H1 (cell line): ENCODE results near the gene SLC9A4. TPM values are rescaled to one million over a fixed set of nuclear protein-coding genes. Genes with fewer than 3 reads are reported as not detected.

Source experiments
- CTCF ChIA-PET: fragments of 300-600 bp; sonication (Branson Sonifier 250); formaldehyde crosslinking; loops from one replicate; lab custom pipeline; 2021; ENCODE audit not compliant: partially characterized antibody; lab: Charles Lee
- POLR2A ChIA-PET: fragments of 300-600 bp; sonication (Branson Sonifier 250); formaldehyde crosslinking; loops from one replicate; lab custom pipeline; 2021; ENCODE audit warnings: inconsistent platforms; ENCODE audit not compliant: partially characterized antibody; lab: Charles Lee
- DNase-seq, 2 experiments: peaks; one replicate each; pipeline versions ENCODE4 v3.0.0 to v3.0.0-alpha.2; 2010 to 2022; ENCODE audit warnings: low spot score in 2 of 2, low read depth in 1 of 2, mixed read lengths in 1 of 2
- FAIRE-seq: peaks from 2 replicates; lab custom pipeline; 2011; peaks lifted over from hg19 to GRCh38; lab: Jason Lieb, UNC
- H2AFZ ChIP-seq: 2 replicates; pipeline ENCODE4 v1.8.1; 2012; ENCODE audit warnings: low read length, inconsistent platforms
- H2AK5ac ChIP-seq: 2 replicates; pipeline ENCODE4 v1.6.1; 2013; ENCODE audit warnings: low read depth, low read length
- H2BK120ac ChIP-seq: replicated peaks from 2 replicates; pipeline ENCODE3; 2013; ENCODE audit warnings: low read depth, low read length, inconsistent platforms
- H2BK12ac ChIP-seq: 2 replicates; pipeline ENCODE4 v1.6.1; 2013; ENCODE audit warnings: low read depth, low read length
- H2BK15ac ChIP-seq: 2 replicates; pipeline ENCODE4 v1.6.1; 2013; ENCODE audit warnings: low read length
- H2BK20ac ChIP-seq: 2 replicates; pipeline ENCODE4 v1.6.1; 2013; ENCODE audit warnings: low read length
- H2BK5ac ChIP-seq: 2 replicates; pipeline ENCODE4 v1.6.1; 2013; ENCODE audit warnings: low read depth, low read length
- H3K14ac ChIP-seq: 2 replicates; pipeline ENCODE4 v1.6.1; 2013; ENCODE audit warnings: inconsistent platforms; ENCODE audit not compliant: insufficient read length
- H3K18ac ChIP-seq: 2 replicates; pipeline ENCODE4 v1.6.1; 2013; ENCODE audit warnings: low read length; ENCODE audit errors: extremely low read depth
- H3K23ac ChIP-seq: 2 replicates; pipeline ENCODE4 v1.6.1; 2013; ENCODE audit warnings: inconsistent platforms; ENCODE audit not compliant: insufficient read length
- H3K23me2 ChIP-seq: 2 replicates; pipeline ENCODE4 v1.6.1; 2013; ENCODE audit warnings: low read depth, low read length
- H3K27ac ChIP-seq: 2 replicates; pipeline ENCODE4 v1.6.1; 2011; ENCODE audit warnings: low read depth, low read length, inconsistent platforms
- H3K27me3 ChIP-seq, 4 experiments: replicated peaks in 1 of 4; 1 replicate in 1 of 4; 2 replicates in 3 of 4; pipeline versions ENCODE4 v1.6.1 to v1.8.1; 2011 to 2013; ENCODE audit warnings: low read length in 3 of 4, mild to moderate bottlenecking in 3 of 4, inconsistent platforms in 2 of 4, mixed read lengths in 2 of 4, moderate library complexity in 1 of 4; ENCODE audit not compliant: control insufficient read depth in 3 of 4, insufficient read depth in 3 of 4; ENCODE audit errors: extremely low read depth in 1 of 4
- H3K36me3 ChIP-seq, 4 experiments: 2 replicates each; pipeline versions ENCODE4 v1.6.1 to v1.8.1; 2011 to 2013; ENCODE audit warnings: mild to moderate bottlenecking in 4 of 4, low read length in 3 of 4, moderate library complexity in 2 of 4, control low read depth in 1 of 4, inconsistent platforms in 1 of 4; ENCODE audit not compliant: insufficient read depth in 4 of 4, control insufficient read depth in 2 of 4
- H3K4ac ChIP-seq: replicated peaks from 2 replicates; pipeline ENCODE3; 2013; ENCODE audit warnings: low read length, low read depth, mixed read lengths, inconsistent platforms; ENCODE audit not compliant: insufficient read length
- H3K4me1 ChIP-seq, 4 experiments: replicated peaks in 1 of 4; 1 replicate in 1 of 4; 2 replicates in 3 of 4; pipeline versions ENCODE4 v1.6.1 to v1.8.1; 2011 to 2013; ENCODE audit warnings: low read length in 3 of 4, inconsistent platforms in 2 of 4, mixed read lengths in 1 of 4; ENCODE audit not compliant: insufficient read depth in 4 of 4, control insufficient read depth in 3 of 4
- H3K4me2 ChIP-seq, 2 experiments: 2 replicates each; pipeline versions ENCODE4 v1.6.1 to v1.8.1; 2011 to 2013; ENCODE audit warnings: low read depth in 2 of 2, low read length in 2 of 2, control low read depth in 1 of 2, inconsistent platforms in 1 of 2, mild to moderate bottlenecking in 1 of 2; ENCODE audit not compliant: insufficient read depth in 1 of 2
- H3K4me3 ChIP-seq, 4 experiments: fragments of 200-600, 300-600 bp in 1 of 4; sonication (generic), shearing (Covaris generic), sonication (Bioruptor Twin) in 1 of 4; 2 replicates each; pipeline versions ENCODE4 v1.5.1 to v1.8.1; 2011 to 2016; ENCODE audit warnings: low read length in 4 of 4, low read depth in 3 of 4, control low read depth in 2 of 4, inconsistent platforms in 2 of 4, mild to moderate bottlenecking in 2 of 4, mixed read lengths in 1 of 4, moderate library complexity in 1 of 4; ENCODE audit not compliant: insufficient read depth in 2 of 4; ENCODE audit errors: extremely low read depth in 1 of 4
- H3K56ac ChIP-seq: replicated peaks from 2 replicates; pipeline ENCODE3; 2013; ENCODE audit warnings: low read depth, mild to moderate bottlenecking, mixed read lengths, low read length, inconsistent platforms; ENCODE audit not compliant: insufficient read length
- H3K79me1 ChIP-seq: 2 replicates; pipeline ENCODE4 v1.6.1; 2013; ENCODE audit warnings: low read depth, low read length, control low read depth
- H3K79me2 ChIP-seq, 2 experiments: 2 replicates each; pipeline versions ENCODE4 v1.6.1 to v1.8.1; 2012 to 2013; ENCODE audit warnings: low read length in 2 of 2, mild to moderate bottlenecking in 2 of 2, inconsistent platforms in 1 of 2; ENCODE audit not compliant: insufficient read depth in 2 of 2, control insufficient read depth in 1 of 2
- H3K9ac ChIP-seq, 4 experiments: replicated peaks in 1 of 4; 1 replicate in 1 of 4; 2 replicates in 3 of 4; pipeline versions ENCODE4 v1.6.1 to v1.8.1; 2011 to 2013; ENCODE audit warnings: low read depth in 3 of 4, low read length in 3 of 4, control low read depth in 2 of 4, mild to moderate bottlenecking in 2 of 4, moderate library complexity in 2 of 4, inconsistent platforms in 1 of 4; ENCODE audit errors: extremely low read depth in 1 of 4
- H3K9me3 ChIP-seq, 2 experiments: 2 replicates each; pipeline versions ENCODE4 v1.6.1 to v1.8.1; 2012 to 2013; ENCODE audit warnings: mild to moderate bottlenecking in 2 of 2, moderate library complexity in 2 of 2, control low read depth in 1 of 2, inconsistent platforms in 1 of 2, low read depth in 1 of 2, low read length in 1 of 2, mixed read lengths in 1 of 2; ENCODE audit not compliant: insufficient read depth in 2 of 2
- H4K20me1 ChIP-seq, 2 experiments: replicated peaks in 1 of 2; 2 replicates each; pipeline versions ENCODE3 to v1.8.1; 2011 to 2013; ENCODE audit warnings: inconsistent platforms in 2 of 2, low read length in 2 of 2, mild to moderate bottlenecking in 1 of 2; ENCODE audit not compliant: insufficient read depth in 2 of 2, control insufficient read depth in 1 of 2
- H4K5ac ChIP-seq: 2 replicates; pipeline ENCODE4 v1.6.1; 2013; ENCODE audit warnings: low read length, low read depth, mixed read lengths, inconsistent platforms; ENCODE audit not compliant: insufficient read length
- H4K8ac ChIP-seq: 2 replicates; pipeline ENCODE4 v1.8.0; 2013; ENCODE audit warnings: mild to moderate bottlenecking, moderate library complexity, low read length, inconsistent platforms; ENCODE audit not compliant: insufficient read depth; ENCODE audit errors: extremely low read depth
- H4K91ac ChIP-seq: replicated peaks from 2 replicates; pipeline ENCODE3; 2013; ENCODE audit warnings: low read length, mixed read lengths, inconsistent platforms; ENCODE audit not compliant: insufficient read length
- BCL11A ChIP-seq, 2 experiments: IDR thresholded peaks; one replicate each; pipeline ENCODE4 v1.6.1; 2011; ENCODE audit warnings: low read depth in 2 of 2, low read length in 2 of 2, mild to moderate bottlenecking in 2 of 2
- CTBP2 ChIP-seq: IDR thresholded peaks from 2 replicates; pipeline ENCODE4 v1.7.0; 2011; ENCODE audit warnings: borderline replicate concordance, mild to moderate bottlenecking, moderate library complexity, mixed read lengths, low read length; ENCODE audit not compliant: insufficient read depth, insufficient read length
- EZH2 ChIP-seq: fragments of 200-600 bp; sonication (generic); IDR thresholded peaks from 2 replicates; pipeline ENCODE4 v1.7.1; 2012; ENCODE audit warnings: low read depth, mild to moderate bottlenecking, moderate library complexity, low read length, inconsistent platforms; ENCODE audit not compliant: severe bottlenecking
- GABPA ChIP-seq: IDR thresholded peaks from 2 replicates; pipeline ENCODE4 v1.6.1; 2011; ENCODE audit warnings: mild to moderate bottlenecking, low read length, moderate library complexity, borderline replicate concordance; ENCODE audit not compliant: insufficient read depth
- HDAC2 ChIP-seq, 2 experiments: fragments of 300-600 bp in 1 of 2; sonication (generic) in 1 of 2; IDR thresholded peaks; 2 replicates each; pipeline ENCODE4 v1.6.1; 2011 to 2012; ENCODE audit warnings: low read depth in 2 of 2, low read length in 2 of 2, mild to moderate bottlenecking in 2 of 2, moderate library complexity in 2 of 2, borderline replicate concordance in 1 of 2, inconsistent platforms in 1 of 2
- KDM1A ChIP-seq: fragments of 200-600, 300-600 bp; sonication (generic); IDR thresholded peaks from 2 replicates; pipeline ENCODE4 v1.7.1; 2016; ENCODE audit warnings: mild to moderate bottlenecking, low read length, borderline replicate concordance
- SIN3A ChIP-seq, 2 experiments: IDR thresholded peaks in 1 of 2; conservative IDR thresholded peaks in 1 of 2; 2 replicates each; pipeline ENCODE4 v1.6.1; 2011 to 2012; ENCODE audit warnings: low read length in 2 of 2, improper control_type of control experiment in 1 of 2, low read depth in 1 of 2, mild to moderate bottlenecking in 1 of 2
- USF2 ChIP-seq: IDR thresholded peaks from 2 replicates; pipeline ENCODE4 v1.6.1; 2011; ENCODE audit warnings: low read length, improper control_type of control experiment
- YY1 ChIP-seq: IDR thresholded peaks from 2 replicates; pipeline ENCODE4 v1.6.1; 2011; ENCODE audit warnings: low read depth, mild to moderate bottlenecking, low read length
- WGBS, 2 experiments: shearing (Covaris generic) in 1 of 2; methylation state at CpG; one replicate each; pipeline versions ENCODE4 v1.1.6 to v1.1.7; 2013 to 2015; ENCODE audit warnings: low lambda C conversion rate in 2 of 2, mixed read lengths in 2 of 2, inconsistent platforms in 1 of 2, low coverage in 1 of 2, missing lambda C conversion rate in 1 of 2; ENCODE audit not compliant: insufficient replicate concordance in 2 of 2, insufficient coverage in 1 of 2, insufficient read length in 1 of 2; ENCODE audit errors: extremely low coverage in 1 of 2, missing lambda C conversion rate in 1 of 2; 5-methylcytosine and 5-hydroxymethylcytosine counted together
- polyA plus RNA-seq, 7 experiments: library from polyadenylated mRNA; depleted of rRNA in 3 of 7; stranded (reverse) in 5 of 7; unstranded in 2 of 7; fragments of >200 nt in 5 of 7; fragments of 200-250 nt in 2 of 7; gene quantifications; 1 replicate in 5 of 7; 2 replicates in 1 of 7; 4 replicates in 1 of 7; pipeline versions ENCODE4 v1.2.1 to v1.2.3, GENCODE V29; 2011 to 2013; ENCODE audit warnings: missing spikeins in 2 of 7, mixed read lengths in 2 of 7
- total RNA-seq: library from RNA; stranded (reverse); fragmentation: NEBNext Ultra II Directional; extraction: Animal tissue kit (Norgen Biotek cat#: 25700); gene quantifications from 2 replicates; pipeline ENCODE4 v1.2.1, GENCODE V29; 2021

Gene SLC9A4
- total and polyA plus RNA-seq, 2 of the 8 experiments (the other 6 are each of a cell fraction or from before 2014, with no cell fraction given): not detected

GRCh38 chr2:102575888-102576287, 102.9 kb downstream of the SLC9A4 start:
- CTCF ChIA-PET: no interaction called here
- H3K23ac ChIP-seq: no peak overlapping the region
- no peak overlapping the region for H2BK120ac ChIP-seq
- H3K36me3 ChIP-seq: no peaks in the 10 kb centered on the region
- no peak overlapping the region for H3K18ac ChIP-seq
- H4K20me1 ChIP-seq: no peaks in the 10 kb centered on the region
- H2BK5ac ChIP-seq: no peak overlapping the region
- no peak overlapping the region for H3K56ac ChIP-seq
- no peaks in the 10 kb centered on the region for H3K27me3 ChIP-seq
- TF ChIP-seq KDM1A (no peak), EZH2 (no peak), CTBP2 (no peak), SIN3A (conservative IDR thresholded peaks at IDR 0.05 in 1 of 2, IDR thresholded peaks at IDR 0.05 in 1 of 2; ENCODE audit: low read depth in 1 of 2, low read length in 2 of 2) (no peak), BCL11A (IDR thresholded peaks at IDR 0.05; ENCODE audit: low read depth in 2 of 2, low read length in 2 of 2) (no peak), GABPA (no peak), HDAC2 (IDR thresholded peaks at IDR 0.05; ENCODE audit: borderline replicate concordance in 1 of 2, low read depth in 2 of 2, low read length in 2 of 2) (no peak), YY1 (no peak), USF2 (no peak)
- no peak overlapping the region for H2AK5ac ChIP-seq
- H4K5ac ChIP-seq: no peak overlapping the region
- H3K4me2 ChIP-seq: no peak overlapping the region
- no peak overlapping the region for H2BK15ac ChIP-seq
- no peak for FAIRE-seq
- no peak overlapping the region for H2BK20ac ChIP-seq
- H2AFZ ChIP-seq: no peak overlapping the region
- no peak overlapping the region for H2BK12ac ChIP-seq
- H4K91ac ChIP-seq: no peak overlapping the region
- no peak overlapping the region for H3K27ac ChIP-seq
- H3K9me3 ChIP-seq: no peaks in the 10 kb centered on the region
- no peaks in the 10 kb centered on the region for H3K79me1 ChIP-seq
- H3K4me3 ChIP-seq: no peak overlapping the region
- no peak overlapping the region for H4K8ac ChIP-seq
- POLR2A ChIA-PET: no interaction called here
- H3K9ac ChIP-seq: no peak overlapping the region
- H3K14ac ChIP-seq: no peak overlapping the region
- H3K23me2 ChIP-seq: no peaks in the 10 kb centered on the region
- H3K4me1 ChIP-seq: no peaks in the 10 kb centered on the region
- no peak overlapping the region for H3K4ac ChIP-seq
- H3K79me2 ChIP-seq: no peaks in the 10 kb centered on the region
- 86% methylated on average over 1 of the region's 1 CpG; no CpG with 5 or more reads in 1 of the 2 experiments for WGBS, 2 experiments
- no peak for DNase-seq
